HG03558 (cell line): ENCODE results near the gene SPIRE1.
"Not testable (repeated sequence)": the region's sequence is repeated elsewhere in the genome, so short reads cannot be mapped to it uniquely, and the experiment has no call there.

Experiments
- ATAC-seq: cut with Tn5 transposase; IDR thresholded peaks from one replicate; pipeline ENCODE4 v1.9.1; 2021; ENCODE audit warnings: moderate number of reproducible peaks; ENCODE audit not compliant: unreplicated experiment; ENCODE audit errors: extremely low read depth

Gene SPIRE1

GRCh38 chr18:12507007-12507406, 150.9 kb downstream of the SPIRE1 start:
- no peak for ATAC-seq

GRCh38 chr18:12500986-12501385, 156.9 kb downstream of the SPIRE1 start:
- no peak for ATAC-seq

- ATAC-seq, result no peak
Measured at GRCh38 chr18:12497839-12498238, 160.1 kb downstream of the SPIRE1 start.

GRCh38 chr18:12497296-12497695, 160.6 kb downstream of the SPIRE1 start:
- ATAC-seq, result no peak

- ATAC-seq, result no peak
Measured at GRCh38 chr18:12492907-12493306, 165.0 kb downstream of the SPIRE1 start.

- ATAC-seq, result no peak
Measured at GRCh38 chr18:12491611-12492435, 166.1 kb downstream of the SPIRE1 start.

- ATAC-seq, result no peak
Measured at GRCh38 chr18:12485479-12486105, 172.3 kb downstream of the SPIRE1 start.

GRCh38 chr18:12481915-12482314, 176.0 kb downstream of the SPIRE1 start:
- not testable (repeated sequence) for ATAC-seq

- ATAC-seq, result no peak
Measured at GRCh38 chr18:12479982-12480381, 177.9 kb downstream of the SPIRE1 start.

GRCh38 chr18:12479536-12479935, 178.4 kb downstream of the SPIRE1 start:
- ATAC-seq, result no peak

GRCh38 chr18:12478269-12479047, 179.4 kb downstream of the SPIRE1 start:
- ATAC-seq, result no peak

- ATAC-seq, result no peak
Measured at GRCh38 chr18:12477606-12478005, 180.3 kb downstream of the SPIRE1 start.

- no peak for ATAC-seq
Measured at GRCh38 chr18:12476955-12477354, 181.0 kb downstream of the SPIRE1 start.

- no peak for ATAC-seq
Measured at GRCh38 chr18:12474876-12475275, 183.0 kb downstream of the SPIRE1 start.

GRCh38 chr18:12474146-12474545, 183.8 kb downstream of the SPIRE1 start:
- no peak for ATAC-seq

GRCh38 chr18:12470382-12471075, 187.4 kb downstream of the SPIRE1 start:
- ATAC-seq, result no peak

- no peak for ATAC-seq
Measured at GRCh38 chr18:12468445-12468844, 189.5 kb downstream of the SPIRE1 start.

- ATAC-seq, result no peak
Measured at GRCh38 chr18:12464731-12465130, 193.2 kb downstream of the SPIRE1 start.

GRCh38 chr18:12463191-12463590, 194.7 kb downstream of the SPIRE1 start:
- no peak for ATAC-seq

- ATAC-seq, result no peak
Measured at GRCh38 chr18:12462242-12462641, 195.7 kb downstream of the SPIRE1 start.
